ENCODE measurements around the gene CPN2.
A peak's percentile ranks its signal among the peaks of the same experiment; 100 is the strongest.

Gene CPN2

DNA sequence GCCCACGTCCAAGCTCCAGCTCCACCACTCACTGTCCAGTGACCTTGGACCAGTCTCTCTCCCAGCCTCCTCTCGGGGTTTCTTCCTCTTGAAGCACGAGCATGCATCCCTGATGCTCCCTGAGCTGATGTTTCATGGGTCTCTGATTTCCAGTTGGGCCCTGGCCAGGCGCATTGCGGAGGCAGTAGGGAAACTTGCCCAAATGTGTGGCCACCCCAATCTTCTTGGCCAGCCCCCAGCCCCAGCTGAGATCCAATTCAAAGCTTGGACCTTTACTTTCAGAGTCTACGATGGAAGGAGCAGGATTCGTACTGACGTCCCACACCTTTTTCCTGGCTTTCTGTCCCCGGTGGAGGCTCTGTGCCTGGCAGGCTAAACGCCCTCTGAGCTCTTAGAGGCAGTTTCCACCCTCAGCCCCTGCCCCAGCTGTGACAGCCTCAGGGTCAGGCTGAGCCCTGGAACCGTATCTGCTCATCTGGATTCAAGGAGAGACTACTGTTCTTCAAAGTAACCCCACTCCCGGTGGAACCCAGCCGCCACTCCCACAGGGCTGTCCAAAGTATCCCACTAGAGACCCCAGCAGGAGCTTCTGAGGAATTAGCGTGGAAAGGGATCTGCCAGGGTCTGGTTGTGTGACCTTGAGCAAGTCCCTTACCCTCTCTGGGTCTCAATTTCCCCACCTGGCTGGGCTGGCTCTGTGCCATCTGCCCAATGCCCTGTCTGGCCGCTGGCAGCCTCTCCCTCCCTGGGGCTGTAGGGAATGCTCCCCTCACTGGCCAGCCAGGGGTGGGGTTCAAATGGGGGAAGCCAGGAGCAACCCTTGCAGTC, 37.4 kb downstream of the CPN2 start:
- DNase-seq (ENCODE audit: low read depth in 2 of 2) = no peak

DNA sequence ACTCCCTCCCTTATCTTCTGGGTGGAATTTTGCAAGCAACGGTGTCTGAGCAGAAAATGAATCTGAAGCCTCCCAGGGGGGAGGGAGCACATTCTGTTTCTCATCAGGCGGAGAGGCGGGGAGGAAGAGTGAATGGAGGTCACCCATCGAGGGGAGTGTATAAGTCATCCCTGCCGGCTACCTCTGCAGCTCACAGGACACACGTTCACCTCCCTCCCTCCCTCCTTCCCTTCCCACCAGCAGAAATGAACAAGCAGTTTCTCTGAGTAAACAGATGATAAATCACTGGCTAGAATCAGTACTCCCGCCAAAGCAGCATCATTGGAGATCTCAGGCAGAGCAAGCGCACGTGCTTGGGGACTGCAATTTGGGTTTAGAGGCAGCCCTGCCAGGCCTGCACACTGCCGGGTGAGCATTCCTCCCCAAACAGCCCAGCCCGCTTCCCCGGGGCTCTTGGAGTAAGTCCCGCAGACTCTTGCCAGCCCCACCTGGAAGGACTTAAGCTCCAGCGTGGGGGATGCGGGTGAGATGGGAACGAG, 38.3 kb downstream of the CPN2 start:
- no peak for DNase-seq (ENCODE audit: low read depth in 2 of 2)

DNA sequence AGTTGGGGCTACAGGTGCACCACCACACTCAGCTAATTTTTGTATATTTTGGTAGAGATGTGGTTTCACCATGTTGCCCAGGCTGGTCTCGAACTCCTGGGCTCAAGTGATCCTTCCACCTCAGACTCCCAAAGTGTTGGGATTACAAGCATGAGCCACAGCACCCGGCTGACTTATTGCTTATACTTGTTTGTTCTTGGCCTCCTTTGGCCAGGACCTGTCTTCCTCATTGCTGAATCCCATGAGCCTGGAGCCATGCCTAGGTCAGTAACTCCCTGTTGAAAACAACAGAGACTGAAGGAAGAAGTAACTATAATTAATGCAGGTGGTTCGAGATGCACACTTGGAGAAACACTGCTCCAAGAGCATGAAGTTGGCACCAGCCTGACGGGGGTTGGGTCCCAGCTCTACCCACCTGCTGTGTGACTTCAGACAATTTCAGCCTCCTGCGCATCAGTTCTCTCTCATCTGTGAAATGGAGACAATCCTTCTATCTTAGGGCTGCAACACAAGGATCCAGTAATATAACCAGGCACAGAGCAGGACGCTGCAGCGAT, 38.9 kb downstream of the CPN2 start:
- DNase-seq (ENCODE audit: low read depth in 2 of 2) = no peak

DNA sequence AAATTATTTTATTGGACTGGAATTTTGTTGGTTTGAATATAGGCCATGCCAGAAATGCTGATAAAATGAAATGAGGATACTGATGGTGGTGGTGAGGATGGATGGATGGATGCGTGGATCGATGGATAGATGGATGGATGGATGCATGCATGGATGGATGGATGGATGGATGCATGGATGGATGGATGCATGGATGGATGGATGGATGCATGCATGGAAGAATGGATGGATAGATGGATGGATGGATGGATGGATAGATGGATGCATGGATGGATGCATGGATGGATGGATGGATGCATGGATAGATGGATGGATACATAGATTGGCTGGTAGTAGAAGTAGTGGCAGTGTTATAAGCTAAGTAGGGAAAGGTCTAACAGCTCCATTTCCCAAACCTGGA, 40.1 kb downstream of the CPN2 start:
- DNase-seq (ENCODE audit: low read depth in 2 of 2) = no peak

DNA sequence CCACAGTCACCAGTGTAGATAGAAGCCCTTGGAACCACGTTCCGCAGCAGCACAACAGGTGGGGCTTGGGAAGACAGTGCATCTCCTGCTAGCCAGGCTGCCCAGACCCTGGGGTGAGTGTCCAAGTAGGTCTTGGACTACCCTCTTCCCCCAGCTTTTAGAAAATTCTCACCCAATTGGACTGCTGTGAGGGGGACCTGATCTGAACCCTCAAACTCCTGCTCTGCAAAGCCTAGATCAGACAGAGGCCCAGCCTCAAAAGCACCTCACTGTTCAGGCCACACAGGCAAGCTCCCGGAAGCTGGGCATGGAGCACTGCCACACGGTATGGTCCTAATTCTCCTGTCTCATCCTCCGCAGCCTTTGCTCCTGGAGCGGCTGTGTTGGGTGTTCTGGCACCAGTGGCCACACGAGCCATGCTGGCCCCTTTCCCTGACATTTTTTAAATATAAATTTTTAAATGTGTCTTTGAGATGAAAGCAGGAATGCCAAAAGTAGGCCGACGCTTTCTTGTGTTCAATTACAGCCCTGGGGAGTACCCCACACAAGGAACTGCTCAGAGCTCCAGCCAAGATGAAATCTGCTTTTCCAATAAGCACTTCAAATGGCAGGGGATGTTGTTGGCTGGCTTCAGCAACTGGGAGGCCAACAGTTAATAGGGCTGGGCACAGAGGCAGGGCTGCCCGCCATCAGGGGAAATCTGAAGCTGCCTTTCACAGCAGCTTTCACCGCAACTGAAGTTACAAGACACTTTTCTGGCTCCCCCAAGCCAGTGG, 40.9 kb downstream of the CPN2 start:
- DNase-seq (ENCODE audit: low read depth in 2 of 2) = no peak

DNA sequence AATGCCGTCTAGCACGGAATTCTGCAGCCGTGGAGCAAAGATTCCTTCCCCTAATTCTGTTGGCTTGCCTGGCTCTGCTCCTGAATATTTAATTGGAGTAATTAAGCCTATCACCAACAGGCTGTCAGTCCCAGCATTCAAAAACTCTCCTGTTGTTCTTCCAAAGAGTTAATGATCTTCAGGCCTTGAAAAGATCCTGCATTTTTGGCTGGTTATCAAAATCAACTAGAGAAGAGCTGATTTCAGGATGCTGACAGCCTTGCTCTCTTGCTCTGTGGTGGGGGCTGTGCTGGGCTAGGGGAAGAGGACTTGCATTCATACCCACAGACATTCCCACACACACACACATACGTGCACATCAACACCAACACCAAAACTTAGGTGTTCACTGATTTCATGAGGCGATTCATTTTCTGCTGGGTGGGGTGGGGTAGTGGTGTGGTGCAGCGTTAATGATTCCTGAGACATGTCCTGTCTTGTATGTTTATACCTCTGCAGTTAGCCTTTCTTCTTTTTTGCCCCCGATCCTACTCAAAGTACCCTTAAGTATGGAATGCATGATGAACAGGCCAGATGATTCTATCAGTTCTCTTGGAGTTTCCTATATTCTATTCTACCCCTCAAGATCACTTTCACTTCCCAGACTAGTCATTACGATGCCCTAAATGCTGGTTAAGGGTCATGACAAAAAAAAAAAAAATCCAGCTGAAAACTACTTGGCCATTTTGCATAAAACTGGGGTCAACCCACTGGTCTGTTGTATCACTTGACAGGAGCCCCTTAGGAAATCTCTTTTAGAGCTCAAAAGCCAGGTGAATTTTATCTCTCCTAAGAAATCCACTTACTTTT, 42.3 kb downstream of the CPN2 start:
- DNase-seq (ENCODE audit: low read depth in 2 of 2) = no peak

DNA sequence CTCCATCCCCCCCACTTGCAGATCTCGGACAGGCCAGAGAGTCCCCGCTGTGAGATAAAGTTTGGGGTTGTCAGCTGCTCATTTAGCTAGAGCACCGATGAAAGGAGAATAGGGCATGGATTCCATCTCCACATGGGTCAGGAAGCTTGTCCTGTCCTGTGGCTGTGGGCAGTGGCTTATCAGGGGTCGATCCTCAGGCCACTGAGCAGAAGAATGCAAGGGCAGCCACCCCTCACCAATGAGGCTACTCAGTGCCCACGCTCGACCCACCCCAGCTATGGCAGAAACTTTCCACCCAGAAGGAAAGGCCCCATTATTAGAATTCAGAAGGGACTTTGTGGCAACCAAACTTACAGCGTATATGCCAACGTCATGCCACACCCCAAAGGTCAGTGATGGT, 43.3 kb downstream of the CPN2 start:
- no peak for DNase-seq (ENCODE audit: low read depth in 2 of 2)

DNA sequence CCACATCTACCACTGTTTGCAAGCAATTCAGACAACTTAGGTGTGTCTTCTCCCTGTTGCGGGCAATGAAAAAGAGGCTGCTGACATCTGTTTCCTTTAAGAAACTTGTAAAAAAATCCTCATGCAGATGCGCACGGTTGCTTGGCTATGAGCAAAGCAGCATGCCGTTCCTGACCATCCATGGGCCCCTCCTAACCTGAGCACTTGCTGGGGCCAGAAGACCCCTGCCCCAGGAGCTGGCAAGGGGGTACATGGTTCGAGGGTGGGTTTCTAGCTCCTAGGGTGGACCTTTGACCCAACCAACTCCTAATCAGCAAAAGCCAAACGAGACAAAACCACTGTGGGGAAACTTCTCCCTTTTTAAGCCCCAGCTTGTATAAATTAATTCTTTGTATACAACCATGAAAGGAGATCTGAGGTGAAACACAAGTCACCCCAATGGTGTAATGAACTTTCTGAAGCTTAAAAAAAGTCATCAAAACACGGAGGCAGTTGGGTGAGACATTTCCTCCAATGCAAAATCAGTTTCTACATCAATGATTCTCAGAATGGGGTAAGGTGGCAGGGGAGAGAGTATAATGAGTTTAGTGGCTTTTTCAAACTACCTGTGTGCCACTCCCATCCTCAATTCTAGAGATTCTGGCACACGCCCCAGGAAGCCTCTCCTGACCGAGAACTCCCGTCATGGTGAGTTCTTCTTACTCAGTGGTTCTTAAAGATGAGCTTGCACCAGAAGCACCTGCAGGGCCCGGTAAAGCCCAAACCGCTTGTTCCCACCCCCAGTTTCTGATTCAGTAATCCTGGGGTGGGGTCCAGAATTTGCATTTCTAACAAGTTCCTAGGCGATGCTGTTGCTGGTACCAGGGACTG, 44.1 kb downstream of the CPN2 start:
- DNase-seq (ENCODE audit: low read depth in 2 of 2) = no peak

DNA sequence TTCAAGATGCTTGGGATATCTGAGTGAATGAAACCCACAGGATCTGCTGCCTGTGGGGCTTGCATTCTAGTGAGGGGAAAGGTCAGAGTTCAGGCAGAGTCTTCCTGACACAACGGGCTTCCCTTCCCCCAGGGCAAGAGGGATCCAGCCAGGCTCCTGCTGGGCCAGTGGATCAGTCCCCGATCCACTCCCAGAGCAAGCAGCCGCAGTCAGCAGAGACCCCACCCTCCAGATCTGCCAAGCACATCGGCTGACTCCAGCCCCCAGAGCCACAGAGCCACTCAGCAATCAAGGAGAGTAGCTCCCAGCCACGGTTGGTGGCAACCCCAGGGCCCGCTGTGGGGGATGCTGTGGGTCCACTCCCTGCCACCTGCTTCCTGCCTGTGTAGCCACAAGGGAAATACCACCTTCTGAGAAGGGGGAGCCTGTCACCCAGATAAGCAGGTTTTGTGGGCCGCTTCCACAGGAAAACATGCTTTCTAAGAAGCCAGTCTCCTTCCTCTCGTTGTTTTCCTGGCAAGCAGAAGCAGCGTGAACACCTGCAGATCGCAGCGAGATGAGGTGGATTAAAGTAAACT, 44.9 kb downstream of the CPN2 start:
- peak in 1 of 2 donors; percentile 28 for DNase-seq (ENCODE audit: low read depth in 2 of 2)

DNA sequence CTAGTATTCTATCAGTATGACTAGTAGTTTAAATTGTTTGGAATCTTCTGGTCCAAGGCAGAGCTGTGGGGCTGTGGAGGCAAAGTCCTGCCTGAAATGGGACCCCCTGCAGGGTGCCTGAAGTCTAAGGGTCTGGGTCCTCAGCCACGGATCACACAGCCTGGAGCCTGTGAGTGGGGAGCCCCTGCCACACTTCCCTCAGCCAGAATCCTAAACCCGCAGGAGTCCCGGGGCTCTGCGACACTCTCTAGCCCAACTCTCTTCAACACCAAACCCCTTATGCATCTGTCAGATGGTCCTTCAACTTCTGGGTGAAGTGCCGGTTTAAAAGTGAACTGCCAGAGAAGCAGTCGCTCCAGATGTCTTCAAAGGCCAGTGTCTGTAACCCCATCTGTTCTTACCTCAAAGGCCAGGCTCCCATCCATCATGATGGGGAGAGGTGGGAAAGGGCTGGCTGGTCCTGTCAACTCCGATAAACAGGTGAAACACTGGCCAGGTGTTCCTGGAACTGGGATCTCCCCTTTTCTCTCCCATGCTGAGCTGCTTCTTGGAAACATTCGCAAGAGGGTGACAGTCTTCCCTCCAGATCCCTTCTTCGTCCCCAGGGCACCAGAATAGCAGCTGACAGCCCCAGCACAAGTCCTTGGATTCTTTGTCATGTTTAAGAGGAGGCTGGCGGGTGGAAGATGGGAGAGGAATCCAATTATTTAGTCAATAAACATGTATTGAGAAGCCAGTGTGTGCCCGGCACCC, 45.6 kb downstream of the CPN2 start:
- DNase-seq (ENCODE audit: low read depth in 2 of 2) = no peak

DNA sequence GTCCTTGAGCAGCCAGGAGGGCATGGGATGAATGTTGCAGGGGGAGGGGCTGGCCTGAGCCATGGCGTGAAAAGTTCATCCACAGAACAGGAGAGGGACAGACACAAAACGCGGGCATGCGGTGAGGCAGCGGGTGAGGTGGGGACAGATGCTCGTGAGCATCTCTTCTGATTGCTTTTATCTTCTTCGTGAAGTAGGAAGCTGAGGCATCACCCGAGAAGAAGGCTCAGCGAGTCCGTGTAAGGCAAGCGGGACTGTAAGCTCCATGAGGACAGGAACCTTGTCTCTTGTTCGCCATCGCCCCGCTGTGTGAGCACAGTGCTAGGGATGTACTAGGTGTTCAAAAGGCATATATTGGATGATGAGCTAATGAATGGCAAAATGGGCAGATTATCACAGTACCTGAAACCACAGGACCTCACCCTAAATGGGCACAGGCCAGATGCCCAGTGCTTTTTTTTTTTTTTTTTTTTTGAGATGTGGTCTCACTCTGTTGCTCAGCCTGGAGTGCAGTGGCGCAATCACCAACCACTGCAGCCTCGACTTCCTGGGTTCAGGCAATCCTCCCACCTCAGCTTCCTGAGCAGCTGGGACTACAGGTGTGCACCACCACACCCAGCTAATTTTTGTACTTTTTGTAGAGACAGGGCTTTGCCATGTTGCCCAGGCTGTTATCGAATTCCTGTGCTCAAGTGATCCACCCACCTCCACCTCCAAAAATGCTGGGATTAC, 46.8 kb downstream of the CPN2 start:
- no peak for DNase-seq (ENCODE audit: low read depth in 2 of 2)

DNA sequence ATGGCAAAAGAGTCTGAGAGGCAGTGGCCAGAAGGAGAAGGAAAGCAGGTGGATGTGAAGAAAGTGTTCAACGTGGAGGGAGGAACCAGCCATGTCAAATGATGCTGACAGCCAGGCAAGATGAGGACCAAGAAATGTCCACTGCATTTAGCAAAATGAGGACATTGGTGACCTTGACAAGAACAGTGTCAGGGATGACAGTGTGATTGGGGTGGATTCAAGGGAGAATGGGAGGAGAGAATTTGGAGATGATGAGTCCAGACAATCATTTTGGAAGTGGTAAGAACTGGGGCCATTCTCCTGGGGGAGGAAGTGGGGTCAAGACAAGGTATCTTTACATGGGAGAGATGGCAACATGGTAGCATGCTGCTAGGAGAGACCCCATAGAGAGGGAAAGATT, 47.4 kb downstream of the CPN2 start:
- DNase-seq (ENCODE audit: low read depth in 2 of 2) = no peak

DNA sequence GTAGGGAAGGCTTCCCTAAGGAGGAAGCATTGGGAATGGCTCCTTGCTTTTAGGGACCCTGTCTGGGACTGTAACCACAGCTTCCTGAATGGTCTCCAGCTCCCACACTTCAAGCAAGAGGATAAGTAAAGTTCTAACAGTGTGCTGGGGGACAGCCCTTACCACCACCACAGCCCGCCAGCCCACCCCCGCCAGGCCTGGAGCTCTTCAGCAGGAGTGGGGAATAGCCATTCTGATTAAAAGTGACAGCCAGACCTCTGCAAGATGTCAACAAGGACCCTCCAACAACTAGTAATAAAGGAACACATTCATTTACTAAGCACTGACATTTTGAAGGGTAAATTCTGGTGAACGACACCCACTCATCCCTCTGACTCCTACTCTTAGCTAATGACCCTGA, 49.4 kb downstream of the CPN2 start:
- DNase-seq (ENCODE audit: low read depth in 2 of 2) = no peak

DNA sequence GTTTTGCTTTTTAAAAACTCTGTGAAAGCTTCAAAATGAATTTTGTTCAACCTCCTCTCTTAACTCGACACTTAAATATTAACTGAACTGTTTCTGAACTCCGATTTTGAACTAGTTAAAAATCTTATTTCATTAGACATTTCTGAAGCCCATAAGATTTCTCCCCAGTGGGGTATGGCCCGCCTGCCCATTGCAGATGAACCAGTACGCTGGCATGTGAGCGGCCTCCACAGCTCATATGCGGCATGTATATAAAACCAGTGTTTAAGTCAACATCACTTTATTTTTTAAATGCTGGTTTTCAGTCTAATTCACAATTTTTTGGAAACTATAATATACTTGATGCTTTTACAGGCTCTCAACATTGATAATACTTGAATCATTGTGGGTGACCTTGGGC, 50.2 kb downstream of the CPN2 start:
- no peak for DNase-seq (ENCODE audit: low read depth in 2 of 2)

DNA sequence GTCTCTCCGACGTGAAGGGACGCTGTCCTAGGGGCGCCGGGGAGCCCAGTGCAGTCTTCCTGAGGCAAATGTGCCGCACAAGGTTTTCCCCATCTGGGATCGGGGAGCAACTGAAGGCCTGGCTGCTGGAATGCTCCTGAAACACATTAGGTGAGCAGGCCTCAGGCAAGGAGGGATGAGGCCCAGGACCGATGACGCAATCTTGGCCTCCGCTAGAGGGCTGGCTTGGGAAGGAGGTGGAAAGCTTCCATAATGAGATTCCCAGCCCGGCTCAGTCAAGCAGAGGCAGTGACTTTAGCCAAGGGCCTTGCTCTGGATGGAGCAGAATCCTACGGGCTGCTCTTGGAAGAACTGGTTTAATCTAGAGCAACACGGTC, 50.8 kb downstream of the CPN2 start:
- no peak for DNase-seq (ENCODE audit: low read depth in 2 of 2)

DNA sequence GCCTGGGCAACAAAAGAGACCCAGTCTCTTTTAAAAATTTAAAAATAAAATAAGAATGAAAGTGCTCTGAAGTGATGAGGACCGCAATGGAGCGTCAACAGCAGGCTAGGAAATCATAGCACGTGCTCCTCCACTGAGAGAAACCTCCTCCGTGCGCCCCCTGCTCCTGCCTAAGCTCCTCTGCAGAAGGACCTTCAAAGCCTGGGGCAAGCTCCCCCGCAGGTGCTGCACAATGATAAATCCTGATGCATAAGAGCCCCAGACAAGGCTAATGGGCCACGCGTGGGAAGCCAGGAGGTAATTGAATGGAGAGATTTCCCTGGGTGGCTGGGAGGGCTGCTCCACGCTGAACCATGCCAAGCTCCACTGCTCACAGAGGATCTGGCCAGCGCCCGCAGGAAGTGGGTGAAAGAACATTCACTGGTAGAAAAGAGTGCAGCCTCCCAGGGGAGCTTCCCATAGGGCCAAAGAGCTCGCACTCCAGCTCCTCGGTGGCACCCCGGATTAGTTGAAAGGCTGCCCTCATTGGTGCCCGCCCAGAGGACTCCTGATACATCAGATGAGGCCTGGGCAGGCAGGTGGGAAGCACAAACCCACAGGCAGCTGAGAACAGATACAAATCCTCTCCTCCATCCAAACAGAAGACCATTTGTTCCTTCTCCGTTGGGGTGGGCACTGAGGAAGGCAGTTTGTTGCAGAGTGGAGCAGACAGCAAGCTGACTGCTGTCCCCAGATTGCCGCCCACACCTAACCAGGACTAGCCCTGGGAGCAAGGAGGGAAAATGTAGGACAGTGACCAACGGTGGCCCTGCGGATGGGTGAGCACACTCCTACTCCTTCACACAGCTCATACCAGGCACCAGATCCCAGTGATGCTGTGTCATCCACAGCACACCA, 52.5 kb downstream of the CPN2 start:
- no peak for DNase-seq (ENCODE audit: low read depth in 2 of 2)

DNA sequence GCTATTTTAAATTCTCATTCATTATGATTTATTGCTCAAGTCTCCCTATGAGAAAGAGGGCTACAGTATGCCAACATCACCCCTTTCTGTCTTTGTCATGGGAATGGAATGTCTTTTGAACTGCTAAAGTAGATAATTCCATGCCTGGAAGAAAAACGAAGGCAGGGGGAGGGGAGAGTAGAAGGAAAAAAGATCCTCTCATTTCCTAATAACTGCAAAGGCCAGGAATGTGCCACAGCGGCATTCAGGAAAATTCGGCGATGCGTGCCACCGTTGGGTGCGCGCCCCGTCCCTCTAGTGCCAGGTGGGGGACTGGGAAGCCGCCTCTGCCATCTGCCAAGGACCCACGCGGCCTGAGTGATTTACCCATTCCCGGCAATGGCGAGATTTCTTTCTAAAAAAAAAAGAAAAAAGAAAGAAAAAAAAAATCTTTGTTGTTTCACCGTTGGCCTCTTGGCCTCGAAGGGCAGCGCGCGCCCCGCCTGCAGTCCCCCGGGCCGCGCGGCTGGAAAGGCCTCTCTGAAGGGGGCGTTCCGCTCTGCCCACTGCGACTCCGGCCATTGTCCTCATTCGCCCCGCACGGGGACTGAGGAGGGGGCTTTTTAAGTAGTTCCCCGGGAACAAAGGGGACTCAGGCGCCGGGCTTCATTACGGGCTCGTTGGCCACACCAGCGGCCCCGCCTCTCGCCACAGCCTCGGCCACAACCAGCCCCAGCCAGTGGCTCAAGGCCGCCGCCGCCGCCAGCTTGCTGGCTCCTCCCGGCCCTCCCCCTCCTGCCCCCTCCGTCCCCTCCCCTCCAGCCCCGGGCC, 54.5 kb downstream of the CPN2 start:
- DNase-seq (ENCODE audit: low read depth in 2 of 2) = no peak
